Measurements from ENCODE around the gene SLC7A9.

DNA sequence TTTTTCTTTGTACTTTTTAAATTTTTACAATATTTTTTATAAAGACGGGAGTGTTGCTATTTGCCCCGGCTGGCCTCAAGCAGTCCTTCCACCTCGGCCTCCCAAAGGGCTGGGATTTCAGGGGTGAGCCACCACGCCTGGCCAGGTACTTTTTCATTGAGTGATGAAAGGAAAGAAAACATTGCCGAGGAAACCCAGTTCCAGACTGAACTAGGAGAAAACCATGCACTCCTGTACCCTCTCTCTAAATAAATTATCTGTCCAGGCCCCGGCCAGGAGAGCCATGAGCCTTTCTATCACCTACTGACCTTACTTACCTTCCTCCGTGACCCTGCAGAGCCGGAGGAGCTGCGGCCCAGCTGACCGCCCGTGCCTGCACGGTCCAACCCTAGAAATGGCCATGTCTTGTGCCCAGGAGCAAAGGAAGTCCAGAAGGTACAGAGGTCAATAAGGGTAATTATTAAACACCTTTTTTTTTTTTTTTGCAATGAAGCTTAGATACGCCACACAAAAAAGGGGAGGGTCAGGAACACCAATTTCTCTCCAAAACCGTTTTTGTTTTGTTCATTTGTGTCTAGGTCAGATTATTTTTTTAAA, at the start of gene SLC7A9:
- TF ChIP-seq EZH2 (IDR thresholded peaks at IDR 0.05) = no peak
- TF ChIP-seq POLR2AphosphoS5 (IDR thresholded peaks at IDR 0.05; ENCODE audit: borderline replicate concordance, low read depth, low read length) = no peak

Measured in SK-N-MC (cell line).